Activated CD8-positive, alpha-beta memory T cell treated with anti-CD3 and anti-CD28 coated beads, Interleukin-2, amount 50 U/mL, for 1 hour (primary cell): ENCODE data around the gene NRN1L.
"Not testable (repeated sequence)": the region's sequence is repeated elsewhere in the genome, so short reads cannot be mapped to it uniquely, and the experiment has no call there.

Experiments
- DNase-seq: peaks from one replicate; pipeline ENCODE4 v3.0.0-alpha.2; 2020; ENCODE audit errors: extremely low read depth

The NRN1L gene

DNA sequence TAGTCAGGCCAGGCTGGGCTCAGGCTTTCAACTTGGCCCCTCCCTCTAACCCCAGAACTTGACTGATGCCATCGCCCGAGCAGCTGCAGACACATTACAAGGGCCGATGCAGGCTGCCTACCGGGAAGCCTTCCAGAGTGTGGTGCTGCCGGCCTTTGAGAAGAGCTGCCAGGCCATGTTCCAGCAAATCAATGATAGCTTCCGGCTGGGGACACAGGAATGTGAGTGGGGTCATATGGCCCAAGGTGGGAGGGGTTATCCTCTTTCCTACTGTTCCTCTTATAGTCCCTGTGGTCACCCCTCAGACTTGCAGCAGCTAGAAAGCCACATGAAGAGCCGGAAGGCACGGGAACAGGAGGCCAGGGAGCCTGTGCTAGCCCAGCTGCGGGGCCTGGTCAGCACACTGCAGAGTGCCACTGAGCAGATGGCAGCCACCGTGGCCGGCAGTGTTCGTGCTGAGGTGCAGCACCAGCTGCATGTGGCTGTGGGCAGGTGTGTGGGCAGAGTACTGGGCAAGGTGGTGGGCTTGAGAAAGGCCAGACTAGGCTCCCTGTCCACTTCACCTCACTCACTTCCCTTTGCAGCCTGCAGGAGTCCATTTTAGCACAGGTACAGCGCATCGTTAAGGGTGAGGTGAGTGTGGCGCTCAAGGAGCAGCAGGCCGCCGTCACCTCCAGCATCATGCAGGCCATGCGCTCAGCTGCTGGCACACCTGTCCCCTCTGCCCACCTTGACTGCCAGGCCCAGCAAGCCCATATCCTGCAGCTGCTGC lies 2.1 kb upstream of the NRN1L start:
- DNase-seq = no peak

DNA sequence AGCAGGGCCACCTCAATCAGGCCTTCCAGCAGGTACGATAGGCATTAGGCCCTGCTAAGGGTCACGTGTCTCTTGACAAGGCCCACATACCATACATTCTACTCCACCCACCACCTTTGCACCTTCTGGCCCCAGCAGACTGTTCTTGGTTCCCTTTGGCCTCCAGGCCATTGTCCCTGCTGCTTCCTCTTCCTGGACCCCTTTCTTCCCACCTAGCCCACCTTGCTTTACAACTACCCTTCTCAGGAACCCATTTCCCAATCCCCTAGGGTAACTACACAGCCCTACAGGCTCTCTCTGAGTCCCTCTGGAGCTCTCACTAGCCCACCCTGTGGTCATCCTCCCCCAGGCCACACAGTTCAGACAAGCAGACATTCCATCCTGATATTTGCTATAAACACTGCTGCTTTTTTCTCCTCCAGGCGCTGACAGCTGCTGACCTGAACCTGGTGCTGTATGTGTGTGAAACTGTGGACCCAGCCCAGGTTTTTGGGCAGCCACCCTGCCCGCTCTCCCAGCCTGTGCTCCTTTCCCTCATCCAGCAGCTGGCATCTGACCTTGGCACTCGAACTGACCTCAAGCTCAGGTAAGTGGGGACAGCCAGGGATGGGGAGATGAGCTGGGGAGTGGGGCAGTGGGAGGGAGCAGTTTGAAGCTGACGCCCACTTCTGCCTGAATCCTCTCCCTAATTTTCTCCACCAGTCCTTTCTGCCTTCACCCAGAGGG lies 1.4 kb upstream of the NRN1L start:
- DNase-seq = no peak

DNA sequence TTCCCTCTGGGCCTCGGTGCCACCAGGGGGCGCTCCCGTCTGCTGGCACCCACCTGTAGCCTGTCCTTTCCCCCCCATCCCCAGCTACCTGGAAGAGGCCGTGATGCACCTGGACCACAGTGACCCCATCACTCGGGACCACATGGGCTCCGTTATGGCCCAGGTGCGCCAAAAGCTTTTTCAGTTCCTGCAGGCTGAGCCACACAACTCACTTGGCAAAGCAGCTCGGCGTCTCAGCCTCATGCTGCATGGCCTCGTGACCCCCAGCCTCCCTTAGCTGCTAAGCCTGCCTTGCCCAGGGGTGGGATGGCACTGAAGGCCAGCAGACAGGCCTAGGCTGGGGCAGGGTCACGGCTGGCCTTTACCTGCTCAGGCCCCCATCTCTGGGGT lies 818 bp upstream of the NRN1L start:
- DNase-seq = peak; percentile 24

DNA sequence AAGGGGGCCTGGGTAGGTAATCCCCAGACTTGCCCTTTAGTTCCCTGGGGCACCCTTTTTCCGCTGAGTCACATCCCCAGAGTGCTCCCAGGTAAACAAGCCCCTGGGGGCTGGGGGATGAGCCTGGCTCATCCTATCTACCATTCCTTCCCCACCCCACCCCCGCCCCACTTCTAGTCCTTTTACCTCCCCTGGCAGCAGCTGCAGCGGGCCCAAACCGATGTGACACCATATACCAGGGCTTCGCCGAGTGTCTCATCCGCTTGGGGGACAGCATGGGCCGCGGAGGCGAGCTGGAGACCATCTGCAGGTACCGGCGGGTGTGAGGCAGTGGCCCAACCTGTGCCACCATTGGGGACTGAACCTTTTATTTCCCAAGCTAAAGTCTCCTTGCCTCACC lies 860 bp downstream of the NRN1L start:
- no peak for DNase-seq

DNA sequence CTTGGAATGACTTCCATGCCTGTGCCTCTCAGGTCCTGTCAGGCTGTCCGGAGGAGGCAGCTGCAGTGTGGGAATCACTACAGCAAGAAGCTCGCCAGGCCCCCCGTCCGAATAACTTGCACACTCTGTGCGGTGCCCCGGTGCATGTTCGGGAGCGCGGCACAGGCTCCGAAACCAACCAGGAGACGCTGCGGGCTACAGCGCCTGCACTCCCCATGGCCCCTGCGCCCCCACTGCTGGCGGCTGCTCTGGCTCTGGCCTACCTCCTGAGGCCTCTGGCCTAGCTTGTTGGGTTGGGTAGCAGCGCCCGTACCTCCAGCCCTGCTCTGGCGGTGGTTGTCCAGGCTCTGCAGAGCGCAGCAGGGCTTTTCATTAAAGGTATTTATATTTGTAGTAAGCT lies 1.3 kb downstream of the NRN1L start:
- no peak for DNase-seq

DNA sequence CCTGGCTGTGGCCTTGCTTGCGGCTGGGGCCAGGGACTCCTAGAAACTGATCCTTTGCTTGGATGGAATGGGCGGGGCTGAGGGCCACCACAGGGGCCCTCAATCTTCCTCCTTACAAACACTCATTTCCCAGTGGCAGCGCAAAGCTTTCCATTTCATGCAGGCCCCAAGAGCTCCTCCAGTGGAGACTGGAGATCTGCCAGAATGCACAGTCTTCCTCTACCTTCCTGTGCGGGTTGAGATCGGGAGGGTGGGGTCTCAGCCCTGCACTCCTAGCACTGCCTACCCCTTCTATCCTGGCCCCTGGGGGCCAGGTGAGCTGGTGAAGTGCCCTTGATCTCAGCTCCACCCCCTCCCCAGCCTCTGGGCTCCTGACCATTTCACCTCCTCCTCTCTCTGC lies 1.7 kb downstream of the NRN1L start:
- DNase-seq = no peak

DNA sequence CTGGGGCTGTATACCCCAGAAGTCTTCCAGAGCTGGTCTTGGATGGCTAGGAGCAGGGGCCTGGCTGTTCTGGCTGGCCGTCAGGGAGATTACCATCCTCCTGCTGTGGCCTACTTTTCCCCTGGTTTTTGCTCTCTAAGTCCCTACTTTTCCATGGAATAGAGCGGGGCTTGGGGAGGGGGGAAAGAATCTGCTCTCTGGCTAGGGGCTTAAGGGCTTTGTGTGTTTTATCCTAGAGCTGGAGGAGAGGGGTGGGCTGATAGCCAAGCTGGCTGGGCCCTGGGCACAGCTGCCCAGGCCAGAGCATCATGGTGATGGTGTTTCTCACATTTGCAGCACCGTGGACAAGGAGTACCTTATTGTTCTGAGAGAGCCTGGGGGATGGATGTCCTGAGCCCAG lies 3.6 kb downstream of the NRN1L start:
- DNase-seq = no peak

DNA sequence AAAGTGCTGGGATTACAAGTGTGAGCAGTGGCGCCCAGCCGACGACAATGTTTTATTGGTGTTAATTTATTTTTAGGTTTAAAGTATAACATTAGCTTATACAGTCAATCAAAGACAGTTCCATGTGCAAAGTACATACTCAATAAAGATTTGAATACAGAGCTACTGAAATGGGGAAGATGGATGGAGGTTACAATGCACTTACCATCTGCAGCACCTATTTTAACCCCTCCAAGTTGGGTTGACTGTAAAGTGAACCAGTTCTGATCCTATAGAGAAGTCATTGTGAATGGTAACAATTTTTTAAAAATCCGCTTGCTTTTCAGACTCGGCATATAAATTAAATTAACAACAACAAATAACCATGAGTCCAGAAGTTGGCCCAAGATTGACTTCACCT lies 7.7 kb downstream of the NRN1L start:
- DNase-seq = no peak

DNA sequence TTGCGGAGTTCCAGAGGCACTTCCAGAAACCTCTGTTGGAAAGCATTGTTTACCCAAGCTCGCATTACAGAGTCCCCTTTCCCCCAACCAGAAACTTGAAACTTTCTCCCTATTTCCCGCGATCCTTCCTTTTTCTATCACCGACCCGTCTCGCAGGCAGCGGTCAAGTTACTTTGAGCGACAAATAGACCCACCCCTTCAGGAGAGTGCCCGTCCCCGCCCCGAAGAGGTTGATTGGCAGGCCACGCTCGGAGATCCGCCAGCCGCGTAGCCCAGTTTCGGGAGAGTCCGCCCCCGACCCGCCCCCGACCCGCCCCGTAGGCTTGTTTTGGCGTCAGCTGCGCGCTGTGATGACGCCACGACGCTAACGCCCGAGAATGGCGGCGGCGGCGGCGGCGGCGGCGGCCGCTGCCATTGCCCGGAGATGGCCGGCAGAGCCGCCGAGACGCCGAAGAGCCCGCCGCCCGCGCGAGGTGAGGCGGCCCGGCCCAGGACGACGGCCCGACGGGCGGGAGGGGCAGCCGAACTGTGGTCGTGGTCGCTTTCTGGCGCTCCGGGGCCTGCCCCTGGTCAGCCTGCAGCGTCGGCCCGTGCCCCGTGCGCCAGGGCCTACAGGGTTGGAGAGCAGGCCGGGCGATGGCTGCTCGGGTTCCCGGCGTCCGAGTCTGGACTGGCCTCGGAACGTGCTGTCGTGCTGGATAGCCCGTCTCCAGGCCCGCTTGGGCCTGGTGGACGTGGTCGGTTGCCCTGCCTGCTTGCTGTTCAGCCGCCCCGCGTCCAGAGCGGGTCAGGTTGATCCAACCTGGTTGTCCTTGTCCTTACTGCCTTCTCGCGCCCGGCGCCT lies 8.4 kb downstream of the NRN1L start, which contains the start of gene PSKH1:
PSKH1 (plus strand) TSS at position 356 of the 844 bp plus-strand sequence. CDS start 15,496 bp downstream, outside the sequence.
- DNase-seq = peak; percentile 82

DNA sequence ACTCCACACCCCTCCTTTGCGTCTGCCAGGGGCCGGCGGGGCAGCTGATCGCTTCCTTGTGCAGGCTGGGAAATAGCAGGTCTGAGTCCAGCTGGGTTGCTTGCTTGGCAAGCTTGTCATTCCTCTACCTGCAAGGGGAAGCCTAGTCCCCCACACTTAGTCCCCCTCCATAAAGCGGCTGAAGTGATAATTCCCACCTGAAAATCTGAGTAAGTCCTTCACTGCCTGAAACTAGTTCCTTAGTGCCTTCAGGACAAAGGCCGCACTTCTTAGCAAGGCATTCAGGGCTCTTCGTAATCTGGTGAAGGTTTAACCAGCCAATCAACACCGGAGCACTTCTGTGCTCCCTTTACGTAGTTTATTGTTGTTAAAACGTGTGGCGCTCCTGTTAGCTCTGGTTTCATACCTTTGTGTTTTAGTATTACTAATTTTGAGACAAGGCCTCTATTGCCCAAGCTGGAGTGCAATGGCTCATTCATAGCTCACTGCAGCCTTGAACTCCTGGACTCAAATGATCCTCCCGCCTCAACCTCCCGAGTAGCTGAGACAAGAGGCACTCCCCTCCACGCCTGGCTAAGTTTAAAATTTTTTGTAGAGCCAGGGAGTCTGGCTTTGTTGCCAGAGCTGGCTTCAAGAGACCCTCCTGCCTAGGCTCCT lies 9.2 kb downstream of the NRN1L start:
- no peak for DNase-seq

DNA sequence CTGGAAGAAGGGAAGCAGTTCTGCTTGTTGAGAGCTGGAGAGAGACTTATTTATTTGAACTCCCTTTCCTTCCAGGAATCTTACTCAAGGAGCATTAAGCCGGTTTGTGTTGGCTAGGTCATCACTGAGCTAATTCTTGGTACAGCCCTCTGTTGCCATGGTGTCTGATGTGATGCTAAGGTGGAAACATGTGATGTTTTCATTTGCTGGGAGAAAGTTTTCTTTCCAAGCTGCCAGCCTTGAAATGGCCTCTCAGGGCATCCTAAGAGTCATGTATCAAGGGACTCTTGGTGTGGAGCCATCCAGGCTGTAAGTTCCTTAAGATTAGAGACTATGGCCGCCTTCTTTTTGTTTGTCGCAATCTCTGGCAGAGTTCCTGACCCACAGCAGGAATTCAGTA lies 12.5 kb downstream of the NRN1L start:
- DNase-seq = no peak

DNA sequence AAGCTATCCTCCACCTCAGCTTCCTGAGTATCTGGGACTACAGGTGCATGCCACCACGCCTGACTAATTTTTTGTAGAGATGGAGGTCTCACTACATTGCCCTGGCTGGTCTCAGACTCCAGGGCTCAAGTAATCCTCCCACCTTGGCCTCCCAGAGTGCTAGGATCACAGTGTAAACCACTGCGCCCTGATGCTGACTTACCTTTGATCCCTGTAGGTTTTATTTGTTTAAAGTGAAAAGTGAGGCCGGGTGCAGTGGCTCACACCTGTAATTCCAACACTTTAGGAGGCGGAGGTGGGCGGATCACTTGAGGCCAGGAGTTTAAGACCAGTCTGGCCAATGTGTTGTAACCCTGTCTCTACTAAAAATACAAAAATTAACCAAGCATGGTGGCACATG lies 17.0 kb downstream of the NRN1L start:
- DNase-seq = no peak

DNA sequence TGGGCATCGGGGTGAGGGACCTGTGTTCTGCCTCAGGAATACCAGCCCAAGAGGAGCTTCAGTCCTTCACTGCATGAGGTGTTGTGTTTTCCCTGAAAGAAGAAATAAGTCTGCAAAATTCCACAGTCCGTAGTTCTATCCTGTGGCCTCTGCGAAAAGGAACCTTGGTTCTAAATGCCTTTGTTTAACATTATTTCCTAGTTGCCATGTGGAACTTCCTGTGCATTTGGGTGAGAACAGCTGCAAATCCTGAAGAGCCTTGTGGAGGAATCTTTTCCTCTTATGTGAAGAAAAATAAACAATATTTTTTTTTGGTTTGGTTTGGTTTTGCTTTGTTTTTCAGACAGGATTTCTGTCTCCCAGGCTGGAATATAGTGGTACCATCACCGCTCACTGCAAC lies 18.1 kb downstream of the NRN1L start:
- no peak for DNase-seq

DNA sequence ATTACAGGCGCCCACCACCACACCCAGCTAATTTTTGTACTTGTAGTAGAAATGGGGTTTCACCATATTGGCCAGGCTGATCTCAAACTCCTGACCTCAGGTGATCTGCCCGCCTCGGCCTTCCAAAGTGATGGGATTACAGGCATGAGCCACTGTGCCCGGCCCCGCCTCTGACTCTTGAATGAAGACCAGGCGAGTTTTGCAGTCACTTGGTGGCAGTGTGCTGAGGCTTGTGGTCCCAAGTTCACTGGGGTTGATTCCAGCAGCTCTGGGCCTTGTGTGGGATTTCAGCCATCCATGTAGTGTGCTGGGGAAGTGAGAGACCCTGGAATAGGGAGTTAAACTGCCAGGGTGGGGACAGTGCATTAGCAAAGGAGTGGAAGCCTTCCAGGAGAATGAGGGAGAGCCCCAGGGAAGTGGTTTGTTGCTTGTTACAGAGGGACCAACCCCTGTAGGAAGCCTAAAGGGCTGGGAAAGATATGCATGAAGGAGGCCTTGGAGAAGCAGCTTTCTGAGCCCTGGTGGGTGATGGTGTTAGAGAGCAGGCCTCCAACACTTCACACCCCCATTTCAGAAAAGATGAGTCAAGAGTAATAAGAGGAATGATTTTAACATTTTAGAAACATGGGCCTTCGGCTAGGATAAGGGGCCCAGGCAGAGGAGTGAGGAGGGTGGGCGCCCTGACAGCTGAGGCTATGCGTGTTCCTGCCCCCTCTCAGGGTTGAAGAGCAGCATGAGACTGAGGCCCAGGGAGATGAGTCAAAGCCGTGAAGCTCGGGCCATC lies 22.9 kb downstream of the NRN1L start:
- DNase-seq = no peak

DNA sequence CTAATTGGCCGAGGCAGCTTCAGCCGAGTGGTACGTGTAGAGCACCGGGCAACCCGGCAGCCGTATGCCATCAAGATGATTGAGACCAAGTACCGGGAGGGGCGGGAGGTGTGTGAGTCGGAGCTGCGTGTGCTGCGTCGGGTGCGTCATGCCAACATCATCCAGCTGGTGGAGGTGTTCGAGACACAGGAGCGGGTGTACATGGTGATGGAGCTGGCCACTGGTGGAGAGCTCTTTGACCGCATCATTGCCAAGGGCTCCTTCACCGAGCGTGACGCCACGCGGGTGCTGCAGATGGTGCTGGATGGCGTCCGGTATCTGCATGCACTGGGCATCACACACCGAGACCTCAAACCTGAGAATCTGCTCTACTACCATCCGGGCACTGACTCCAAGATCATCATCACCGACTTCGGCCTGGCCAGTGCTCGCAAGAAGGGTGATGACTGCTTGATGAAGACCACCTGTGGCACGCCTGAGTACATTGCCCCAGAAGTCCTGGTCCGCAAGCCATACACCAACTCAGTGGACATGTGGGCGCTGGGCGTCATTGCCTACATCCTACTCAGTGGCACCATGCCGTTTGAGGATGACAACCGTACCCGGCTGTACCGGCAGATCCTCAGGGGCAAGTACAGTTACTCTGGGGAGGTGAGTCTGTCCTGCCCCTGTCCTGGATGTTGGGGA lies 24.5 kb downstream of the NRN1L start:
- no peak for DNase-seq

DNA sequence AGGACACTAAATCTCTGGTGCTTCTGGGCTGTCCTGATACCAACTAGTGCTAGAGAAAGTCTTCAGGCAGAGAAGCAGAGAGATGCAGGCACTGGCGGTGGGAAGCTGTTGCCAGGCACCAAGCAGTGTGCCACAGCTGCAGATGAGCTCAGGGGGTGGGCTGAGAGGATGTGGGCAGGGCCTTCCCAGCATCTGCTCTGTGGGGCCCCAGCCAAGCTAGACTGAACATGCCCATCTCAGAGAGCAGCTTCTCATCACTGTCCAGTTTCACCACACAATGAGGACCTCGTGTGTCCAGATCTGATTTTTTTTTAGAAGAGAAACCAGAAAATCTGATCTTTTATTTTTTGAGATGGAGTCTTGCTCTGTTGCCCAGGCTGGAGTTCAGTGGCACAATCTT lies 25.5 kb downstream of the NRN1L start:
- no peak for DNase-seq

DNA sequence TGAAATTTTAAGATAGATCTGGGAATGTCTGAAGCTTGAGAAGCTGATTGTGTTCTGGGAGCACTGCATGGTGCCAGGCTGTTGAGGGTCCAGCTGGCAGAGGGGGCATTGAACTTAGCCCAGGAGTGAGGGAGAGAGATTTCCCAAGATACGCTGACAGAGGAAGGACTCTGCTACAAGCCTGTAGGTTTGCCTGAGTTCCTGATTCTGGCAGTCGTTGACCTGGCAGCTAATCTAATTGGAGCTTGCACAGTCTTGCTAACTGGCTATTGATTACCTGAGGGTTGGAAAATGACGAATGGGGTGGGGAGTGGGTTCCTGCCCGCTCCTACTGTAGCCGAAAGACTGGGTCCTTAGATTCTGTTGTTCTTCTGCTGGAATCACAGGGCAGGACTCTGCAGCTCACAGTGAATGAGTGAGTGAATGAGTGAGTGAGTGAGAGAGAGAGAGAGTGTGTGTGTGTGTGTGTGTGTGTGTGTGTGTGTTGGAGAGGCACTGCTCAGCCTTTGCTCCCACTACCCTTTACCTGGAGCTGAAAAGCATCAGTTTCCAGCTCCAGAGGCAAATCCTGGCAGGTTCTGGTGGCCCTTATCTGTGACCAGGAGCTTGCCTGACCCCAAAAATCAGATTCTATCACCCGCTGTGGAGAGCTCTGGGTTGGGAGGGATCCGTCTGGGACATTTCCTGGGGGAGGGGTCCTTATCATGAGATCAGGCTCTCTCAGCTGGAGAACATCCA lies 30.2 kb downstream of the NRN1L start:
- DNase-seq = no peak

DNA sequence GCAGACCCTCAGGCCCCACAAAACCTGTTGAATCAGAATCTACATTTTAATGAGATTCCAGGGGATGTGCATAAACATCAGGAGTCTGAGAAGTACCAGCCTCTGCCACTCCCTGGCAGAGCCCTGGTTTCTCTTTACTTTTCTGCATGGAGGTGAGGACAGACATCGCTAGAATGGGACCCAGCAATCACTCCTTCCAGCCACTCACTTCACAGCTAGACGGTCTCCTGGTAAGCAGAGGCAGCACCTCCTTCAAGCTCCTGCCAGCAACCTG lies 30.7 kb downstream of the NRN1L start:
- not testable (repeated sequence) for DNase-seq

DNA sequence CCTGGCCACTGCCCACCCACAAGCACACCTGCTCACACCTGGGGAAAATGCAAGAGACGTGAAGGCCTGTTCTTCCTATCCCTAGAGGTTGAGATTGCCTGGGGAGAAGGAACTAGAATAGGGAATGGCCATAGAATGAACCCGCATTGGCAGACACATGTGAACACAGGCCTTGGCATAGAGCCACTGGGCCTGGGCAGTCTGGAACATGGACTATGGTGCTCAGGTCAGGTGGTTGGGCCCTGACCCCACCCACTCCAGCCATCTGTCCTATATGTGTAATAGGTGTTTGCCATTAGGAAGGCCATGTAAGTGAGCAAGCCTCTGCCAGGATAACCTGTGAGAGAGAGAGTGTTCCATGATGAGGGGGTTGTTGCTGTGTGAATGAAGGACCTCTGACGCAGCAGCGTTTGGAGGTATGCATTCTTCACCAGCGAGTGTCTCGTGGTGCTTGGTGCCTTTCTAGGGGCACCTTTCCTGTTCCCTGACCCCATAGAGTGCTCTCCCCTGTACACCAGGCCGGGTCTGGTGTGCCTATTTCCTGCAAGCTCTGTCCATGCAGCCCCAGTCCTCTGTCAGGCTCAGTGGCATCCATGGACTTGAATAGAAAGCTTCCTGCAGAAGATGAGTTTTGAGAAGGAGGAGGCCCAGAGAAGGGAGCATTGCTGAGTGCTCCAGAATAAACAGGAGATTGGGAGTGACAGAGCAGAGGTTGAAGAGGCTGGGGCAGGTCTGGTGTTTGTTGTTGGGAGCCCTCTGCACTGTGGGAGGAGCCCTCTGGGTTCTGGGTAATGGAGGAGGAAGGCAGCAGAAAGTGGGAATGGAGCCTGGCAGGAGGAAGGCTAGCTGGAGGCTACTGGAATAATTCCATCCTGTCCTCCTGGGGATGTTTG lies 31.4 kb downstream of the NRN1L start:
- DNase-seq = no peak
